ENCODE measurements around the gene MGAT3.
"Not testable (repeated sequence)": the region's sequence is repeated elsewhere in the genome, so short reads cannot be mapped to it uniquely, and the experiment has no call there.

The MGAT3 gene, protein sequence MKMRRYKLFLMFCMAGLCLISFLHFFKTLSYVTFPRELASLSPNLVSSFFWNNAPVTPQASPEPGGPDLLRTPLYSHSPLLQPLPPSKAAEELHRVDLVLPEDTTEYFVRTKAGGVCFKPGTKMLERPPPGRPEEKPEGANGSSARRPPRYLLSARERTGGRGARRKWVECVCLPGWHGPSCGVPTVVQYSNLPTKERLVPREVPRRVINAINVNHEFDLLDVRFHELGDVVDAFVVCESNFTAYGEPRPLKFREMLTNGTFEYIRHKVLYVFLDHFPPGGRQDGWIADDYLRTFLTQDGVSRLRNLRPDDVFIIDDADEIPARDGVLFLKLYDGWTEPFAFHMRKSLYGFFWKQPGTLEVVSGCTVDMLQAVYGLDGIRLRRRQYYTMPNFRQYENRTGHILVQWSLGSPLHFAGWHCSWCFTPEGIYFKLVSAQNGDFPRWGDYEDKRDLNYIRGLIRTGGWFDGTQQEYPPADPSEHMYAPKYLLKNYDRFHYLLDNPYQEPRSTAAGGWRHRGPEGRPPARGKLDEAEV

DNA sequence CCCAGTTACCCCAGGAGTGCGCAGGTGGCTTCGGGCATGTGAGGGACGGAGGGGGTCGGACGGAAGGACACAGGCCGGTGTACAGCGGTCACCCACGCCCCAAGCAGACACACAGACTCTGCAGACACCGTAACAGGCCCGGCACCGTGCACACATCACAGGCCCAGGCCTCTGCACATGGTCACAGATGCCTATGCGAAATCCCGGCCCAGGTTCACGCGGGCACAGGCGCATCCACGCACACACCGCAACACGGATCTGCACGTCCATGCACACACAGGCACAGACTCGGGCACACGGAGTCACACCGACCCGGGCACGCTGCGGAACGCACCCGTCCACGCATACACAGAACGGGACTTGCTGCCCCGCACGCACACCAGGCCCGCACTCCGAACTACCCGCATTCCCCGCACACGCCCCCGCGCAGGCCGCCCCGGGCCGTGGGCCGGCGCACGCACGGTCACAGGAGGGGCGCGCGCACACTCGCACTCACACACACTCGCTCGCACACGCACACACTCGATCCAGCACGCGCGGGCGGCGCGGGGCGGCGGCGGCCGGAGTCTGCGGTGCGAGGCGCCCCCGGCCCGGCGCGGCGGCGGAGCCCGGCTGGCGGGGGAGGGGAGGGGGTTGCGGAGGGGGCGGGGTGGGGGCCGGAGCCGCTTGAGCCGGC is at the start of gene MGAT3:
Gene MGAT3, plus strand, starts transcription at position 491 of the 676 bp plus-strand sequence. CDS start 30,336 bp downstream, outside the sequence.
- no peak for DNase-seq (ENCODE audit: extremely low read depth in 1 of 2, low read depth in 1 of 2)

DNA sequence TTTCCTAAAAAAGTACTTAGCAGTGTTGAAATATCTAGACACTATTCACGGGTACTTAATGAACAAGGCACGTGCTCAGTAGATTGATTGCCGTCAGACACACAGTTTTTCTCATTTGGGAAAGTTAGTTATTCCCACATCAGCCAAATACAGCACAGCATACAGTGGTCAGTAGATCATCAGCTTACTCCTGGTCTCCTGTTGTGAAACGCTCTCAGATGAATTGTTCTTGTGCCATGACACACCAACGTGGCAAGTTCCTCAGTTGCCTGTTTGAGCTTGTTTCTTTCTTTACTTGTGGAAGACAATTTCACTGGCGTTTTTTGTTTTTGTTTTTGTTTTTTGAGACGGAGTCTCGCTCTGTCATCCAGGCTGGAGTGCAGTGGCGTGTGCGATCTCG is 48.6 kb upstream of the MGAT3 start:
- no peak for DNase-seq (ENCODE audit: extremely low read depth in 1 of 2, low read depth in 1 of 2)

DNA sequence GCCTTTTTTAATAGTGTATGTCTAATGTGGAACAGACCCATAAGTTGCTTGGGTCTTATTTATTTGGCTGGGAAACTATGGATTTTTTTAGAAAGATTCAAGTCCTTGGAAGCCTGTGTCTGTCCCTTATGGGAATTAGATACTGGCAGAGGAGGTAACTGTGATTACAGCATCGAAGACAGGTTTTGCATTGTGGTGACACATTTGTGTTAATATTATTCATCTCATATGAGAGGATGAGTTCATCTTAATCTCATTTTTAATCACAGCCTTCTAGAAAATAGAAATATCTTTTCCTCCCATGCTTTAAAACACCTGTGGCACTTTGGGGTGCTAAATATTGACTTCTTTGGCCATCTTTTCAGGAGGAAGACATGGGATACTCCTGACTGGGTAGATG is 48.0 kb upstream of the MGAT3 start:
- no peak for DNase-seq (ENCODE audit: extremely low read depth in 1 of 2, low read depth in 1 of 2)

DNA sequence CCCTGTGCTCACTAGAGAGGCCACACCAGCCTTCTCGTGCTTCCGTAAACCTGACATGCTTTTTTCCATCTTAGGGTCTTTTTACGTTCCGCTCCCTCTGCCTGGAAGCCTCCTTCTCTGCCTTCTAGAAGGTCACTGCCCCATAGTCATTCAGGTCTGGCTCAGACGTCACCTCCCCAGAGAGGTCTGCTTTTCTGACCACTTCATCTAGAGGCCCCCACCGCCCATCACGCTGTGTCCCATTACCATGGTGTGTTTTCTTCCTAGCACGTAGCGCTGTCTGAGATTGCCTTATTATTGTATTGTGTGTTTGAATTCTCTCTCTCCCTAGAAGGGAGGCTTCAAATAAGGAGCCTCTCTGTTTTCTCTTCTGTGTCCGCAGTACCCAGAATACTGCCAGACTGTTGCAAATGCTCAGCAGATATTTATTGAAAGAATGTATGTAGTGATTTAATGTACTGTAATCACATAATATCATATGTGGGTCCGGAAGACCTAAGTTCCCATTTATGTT is 47.2 kb upstream of the MGAT3 start:
- DNase-seq (ENCODE audit: extremely low read depth in 1 of 2, low read depth in 1 of 2) = no peak

DNA sequence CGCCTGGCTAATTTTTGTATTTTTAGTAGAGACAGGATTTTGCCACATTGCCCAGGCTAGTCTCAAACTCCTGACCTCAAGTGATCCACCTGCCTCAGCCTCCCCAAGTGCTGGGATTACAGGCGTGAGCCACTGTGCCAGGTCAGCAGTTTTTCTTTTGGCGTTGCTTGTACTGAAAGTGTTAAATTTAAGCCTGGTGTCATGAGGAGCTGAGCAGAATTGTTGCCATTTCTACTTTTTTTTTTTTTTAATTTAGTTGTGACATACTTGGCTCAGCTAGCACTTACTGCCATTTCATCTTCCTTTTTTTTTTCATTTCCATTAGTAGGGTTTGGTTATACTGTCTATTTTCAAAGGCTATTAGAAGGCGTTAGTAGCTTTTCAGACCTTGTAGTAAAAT is 46.5 kb upstream of the MGAT3 start:
- DNase-seq (ENCODE audit: extremely low read depth in 1 of 2, low read depth in 1 of 2) = no peak

DNA sequence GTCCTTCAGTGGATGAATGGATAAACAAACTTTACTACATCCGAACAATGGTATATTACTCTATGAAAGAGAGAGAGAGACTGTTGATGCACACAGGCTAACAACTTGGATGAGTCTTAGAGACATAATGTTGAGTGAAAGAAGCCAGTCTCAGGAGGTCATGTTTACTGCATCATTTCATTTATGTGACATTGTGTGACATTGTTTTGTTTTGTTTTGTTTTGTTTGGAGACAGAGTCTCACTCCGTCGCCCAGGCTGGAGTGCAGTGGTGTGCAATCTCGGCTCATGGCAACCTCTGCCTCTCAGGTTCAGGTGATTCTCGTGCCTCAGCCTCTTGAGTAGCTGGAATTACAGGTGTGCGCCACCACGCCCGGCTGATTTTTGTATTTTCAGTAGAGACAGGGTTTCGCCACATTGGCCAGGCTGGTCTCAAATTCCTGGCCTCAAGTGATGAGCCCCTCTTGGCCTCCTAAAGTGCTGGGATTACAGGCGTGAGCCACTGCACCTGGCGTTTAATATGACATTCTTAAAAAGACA is 44.9 kb upstream of the MGAT3 start:
- DNase-seq (ENCODE audit: extremely low read depth in 1 of 2, low read depth in 1 of 2) = not testable (repeated sequence)

DNA sequence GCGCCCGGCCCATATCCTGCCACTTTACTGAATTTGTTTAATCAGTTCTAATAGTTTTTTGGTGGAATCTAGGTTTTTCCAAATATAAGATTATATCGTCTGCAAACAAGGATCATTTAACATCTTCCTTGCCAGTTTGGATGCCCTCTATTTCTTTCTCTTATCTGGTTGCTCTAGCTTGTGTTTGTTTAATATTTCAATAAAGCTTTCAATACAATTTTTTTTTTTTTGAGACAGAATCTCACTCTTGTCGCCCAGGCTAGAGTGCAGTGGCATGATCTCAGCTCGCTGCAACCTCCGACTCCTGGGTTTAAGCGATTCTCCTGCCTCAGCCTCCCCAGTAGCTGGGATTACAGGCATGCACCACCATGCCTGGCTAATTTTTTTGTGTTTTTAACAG is 43.6 kb upstream of the MGAT3 start:
- DNase-seq (ENCODE audit: extremely low read depth in 1 of 2, low read depth in 1 of 2) = not testable (repeated sequence)

DNA sequence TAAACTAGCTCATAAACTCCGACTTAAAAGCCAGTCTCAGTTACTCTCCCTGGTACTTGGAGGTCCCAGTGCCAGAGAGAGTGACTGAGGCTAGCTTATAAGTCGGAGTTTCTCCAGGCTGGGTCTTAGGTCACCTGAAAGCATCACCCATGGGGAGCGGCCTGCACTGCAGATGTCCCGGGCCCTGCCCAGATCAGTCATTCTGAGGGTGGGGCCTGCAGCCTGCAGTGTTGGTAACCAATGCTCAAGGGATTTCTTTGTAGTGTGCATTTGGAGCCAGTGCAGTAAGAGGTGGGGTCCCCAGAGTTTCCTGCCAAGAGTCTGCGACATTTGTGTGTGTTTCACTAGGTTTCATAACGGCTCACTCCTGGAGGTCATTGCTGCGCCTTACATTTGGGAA is 42.4 kb upstream of the MGAT3 start:
- DNase-seq (ENCODE audit: extremely low read depth in 1 of 2, low read depth in 1 of 2) = no peak

DNA sequence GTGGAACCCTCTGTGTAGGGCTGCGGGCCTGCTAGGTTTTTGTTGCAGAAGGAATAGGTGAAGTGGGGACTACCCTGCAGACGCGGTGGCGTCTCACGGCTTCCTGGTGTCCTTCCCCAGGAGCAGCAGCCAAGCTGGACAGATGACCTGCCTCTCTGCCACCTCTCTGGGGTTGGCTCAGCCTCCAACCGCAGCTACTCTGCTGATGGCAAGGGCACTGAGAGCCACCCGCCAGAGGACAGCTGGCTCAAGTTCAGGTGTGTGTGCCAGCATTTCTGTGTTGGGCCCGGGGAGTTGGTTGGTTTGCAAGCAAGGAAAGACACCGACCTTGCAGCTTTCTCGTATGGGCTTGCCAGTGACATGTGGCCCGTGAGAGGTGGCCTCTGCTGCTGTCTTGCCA is 41.9 kb upstream of the MGAT3 start:
- DNase-seq (ENCODE audit: extremely low read depth in 1 of 2, low read depth in 1 of 2) = no peak

DNA sequence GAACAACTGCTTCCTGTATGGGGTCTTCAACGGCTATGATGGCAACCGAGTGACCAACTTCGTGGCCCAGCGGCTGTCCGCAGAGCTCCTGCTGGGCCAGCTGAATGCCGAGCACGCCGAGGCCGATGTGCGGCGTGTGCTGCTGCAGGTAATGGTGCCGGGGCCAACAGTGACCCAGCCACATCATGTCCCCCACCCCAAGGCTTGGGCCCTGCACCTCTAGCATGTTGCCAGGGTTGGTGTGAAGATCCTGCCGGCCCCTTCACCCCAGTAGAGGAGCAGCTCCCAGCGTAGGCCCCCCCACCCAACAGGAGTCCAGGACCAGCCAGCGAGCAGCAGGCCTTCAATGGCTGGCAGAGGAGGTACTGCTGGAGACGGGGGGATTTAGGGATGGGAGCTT is 41.3 kb upstream of the MGAT3 start:
- no peak for DNase-seq (ENCODE audit: extremely low read depth in 1 of 2, low read depth in 1 of 2)

DNA sequence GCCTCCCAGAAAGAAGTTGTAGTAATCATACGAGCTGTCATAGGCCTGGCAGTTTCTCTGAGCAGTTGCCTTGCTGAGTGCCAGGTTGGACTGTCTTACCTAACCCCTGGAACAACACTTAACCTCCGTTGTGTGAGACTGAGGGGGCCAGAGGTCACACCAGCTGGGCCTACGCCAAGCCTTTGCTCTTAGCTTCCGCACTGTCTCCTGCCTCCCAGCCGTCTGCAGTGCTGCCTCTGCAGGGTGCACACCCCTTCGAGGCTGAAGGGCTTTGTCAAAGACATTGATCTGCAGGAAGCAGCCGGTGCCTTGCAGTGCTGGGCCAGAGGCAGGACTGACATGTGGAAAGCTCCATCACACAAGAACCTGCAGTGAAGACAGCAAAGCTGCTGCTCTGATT is 40.5 kb upstream of the MGAT3 start:
- DNase-seq (ENCODE audit: extremely low read depth in 1 of 2, low read depth in 1 of 2) = no peak

DNA sequence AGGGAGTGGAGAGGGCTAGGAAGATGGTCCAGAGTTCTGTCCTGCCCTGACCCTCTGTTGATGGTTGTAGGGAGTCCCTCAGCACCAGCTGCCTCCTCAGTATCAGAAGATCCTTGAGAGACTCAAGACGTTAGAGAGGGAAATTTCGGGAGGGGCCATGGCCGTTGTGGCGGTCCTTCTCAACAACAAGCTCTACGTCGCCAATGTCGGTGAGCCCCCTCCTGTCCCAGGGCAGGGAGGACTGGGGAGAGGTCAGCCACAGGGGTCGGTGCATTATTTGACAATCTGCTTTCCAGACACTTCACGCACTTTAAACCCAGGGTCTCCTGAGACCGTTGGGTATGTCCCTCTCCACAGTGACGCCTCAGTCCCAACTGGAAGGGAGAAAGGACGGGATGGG is 39.2 kb upstream of the MGAT3 start:
- no peak for DNase-seq (ENCODE audit: extremely low read depth in 1 of 2, low read depth in 1 of 2)

DNA sequence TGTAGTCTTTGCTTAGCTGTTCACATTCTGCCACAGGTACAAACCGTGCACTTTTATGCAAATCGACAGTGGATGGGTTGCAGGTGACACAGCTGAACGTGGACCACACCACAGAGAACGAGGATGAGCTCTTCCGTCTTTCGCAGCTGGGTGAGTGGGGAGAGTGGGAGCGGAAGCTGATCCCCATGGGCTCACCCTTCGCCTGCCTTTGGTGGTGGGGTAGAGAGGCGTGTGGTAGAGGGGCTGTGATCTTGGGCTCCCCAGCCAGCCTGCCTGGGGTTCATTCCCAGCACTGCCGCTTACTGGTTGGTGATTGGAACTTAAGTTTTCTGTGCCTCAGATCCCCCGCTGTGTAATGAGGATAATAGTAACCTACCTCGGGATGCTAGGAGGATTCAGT is 38.1 kb upstream of the MGAT3 start:
- DNase-seq (ENCODE audit: extremely low read depth in 1 of 2, low read depth in 1 of 2) = no peak

DNA sequence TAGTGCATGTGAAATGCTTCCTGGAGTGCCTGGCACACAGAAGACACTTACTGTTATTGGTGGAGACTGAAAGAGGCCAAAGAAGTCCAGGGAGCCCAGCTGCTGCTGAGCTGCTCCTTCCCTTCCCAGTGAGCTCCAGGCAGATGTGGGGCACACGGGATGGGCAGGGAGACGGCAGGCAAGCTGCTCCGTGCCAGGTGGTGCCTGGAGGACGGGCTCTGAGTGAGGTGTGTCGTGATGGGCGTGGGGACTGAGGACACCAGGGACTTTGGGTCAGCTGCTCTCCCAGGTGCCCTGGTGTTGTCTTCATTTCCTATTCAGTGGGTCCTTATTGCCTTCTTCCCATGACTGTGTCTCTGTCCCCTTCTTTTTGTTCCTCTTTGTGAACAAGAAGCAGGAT is 37.7 kb upstream of the MGAT3 start:
- DNase-seq (ENCODE audit: extremely low read depth in 1 of 2, low read depth in 1 of 2) = no peak

DNA sequence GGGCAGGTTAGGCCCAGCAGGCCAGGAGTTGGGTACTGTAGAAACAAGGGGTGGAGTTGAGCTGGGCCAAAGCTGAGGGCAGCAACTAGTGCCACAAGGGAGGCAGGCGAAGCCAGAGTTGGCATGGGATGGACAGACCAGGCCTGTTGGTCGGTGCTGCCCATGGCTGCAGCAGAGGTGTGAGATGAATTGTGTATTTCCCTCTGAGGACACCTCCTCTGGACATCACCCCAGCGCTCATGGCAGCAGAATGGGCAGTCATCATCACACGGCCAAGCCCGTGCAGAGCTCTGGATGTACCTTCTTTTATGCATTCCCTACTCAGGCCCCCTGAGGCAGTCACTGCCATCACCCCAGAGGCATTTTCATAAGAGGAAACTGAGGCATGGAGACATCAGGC is 36.9 kb upstream of the MGAT3 start:
- no peak for DNase-seq (ENCODE audit: extremely low read depth in 1 of 2, low read depth in 1 of 2)

DNA sequence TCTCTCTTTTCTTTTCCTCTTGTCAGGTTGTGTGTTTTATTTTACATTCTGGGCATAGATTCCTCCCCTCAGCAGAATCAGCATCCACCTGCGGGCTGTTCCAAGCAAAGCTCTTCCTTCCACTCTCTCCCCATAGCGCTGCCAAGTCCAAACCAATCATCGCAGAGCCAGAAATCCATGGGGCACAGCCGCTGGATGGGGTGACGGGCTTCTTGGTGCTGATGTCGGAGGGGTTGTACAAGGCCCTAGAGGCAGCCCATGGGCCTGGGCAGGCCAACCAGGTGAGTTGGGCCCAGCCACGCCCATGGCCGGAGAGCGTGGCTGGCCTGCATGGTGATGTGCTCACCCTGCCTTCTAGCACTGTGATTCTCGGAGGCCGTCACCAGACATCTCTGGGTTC is 35.1 kb upstream of the MGAT3 start:
- DNase-seq (ENCODE audit: extremely low read depth in 1 of 2, low read depth in 1 of 2) = no peak

DNA sequence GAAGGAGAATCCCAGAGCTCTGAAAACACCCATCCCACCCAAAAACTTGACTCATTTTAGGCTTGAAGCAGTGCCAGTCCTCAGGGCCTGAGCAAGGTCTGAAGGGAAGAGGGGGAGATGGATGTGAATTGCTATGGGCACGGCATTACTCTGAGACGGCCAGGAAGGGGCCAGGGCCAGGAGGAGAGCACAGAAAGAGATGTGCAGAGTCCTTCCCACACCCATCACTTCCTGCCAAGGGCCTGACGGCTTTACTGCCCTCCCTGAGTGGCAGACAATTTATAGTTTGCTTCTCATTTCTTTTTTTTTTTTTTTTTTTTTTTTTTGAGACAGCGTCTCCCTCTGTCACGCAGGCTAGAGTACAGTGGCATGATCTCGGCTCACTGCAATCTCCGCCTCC is 34.7 kb upstream of the MGAT3 start:
- no peak for DNase-seq (ENCODE audit: extremely low read depth in 1 of 2, low read depth in 1 of 2)

DNA sequence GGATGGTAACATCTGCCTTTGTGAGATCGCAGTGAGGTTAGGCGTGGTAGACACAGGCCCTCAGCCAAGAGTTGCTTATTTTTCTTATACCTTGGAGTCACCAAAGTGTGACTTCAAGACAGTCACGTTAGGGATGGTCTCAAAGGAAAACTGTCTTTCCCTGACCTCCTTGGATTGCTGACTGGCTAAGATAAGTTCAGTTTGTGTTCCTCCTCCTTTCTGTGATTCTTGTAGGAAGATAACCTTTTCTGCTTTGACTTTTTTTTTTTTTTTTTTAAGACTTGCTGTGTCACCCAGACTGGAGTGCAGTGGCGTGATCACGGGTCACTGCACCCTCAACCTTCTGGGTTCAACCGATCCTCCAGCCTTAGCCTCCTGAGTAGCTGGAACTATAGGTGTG is 34.1 kb upstream of the MGAT3 start:
- no peak for DNase-seq (ENCODE audit: extremely low read depth in 1 of 2, low read depth in 1 of 2)

DNA sequence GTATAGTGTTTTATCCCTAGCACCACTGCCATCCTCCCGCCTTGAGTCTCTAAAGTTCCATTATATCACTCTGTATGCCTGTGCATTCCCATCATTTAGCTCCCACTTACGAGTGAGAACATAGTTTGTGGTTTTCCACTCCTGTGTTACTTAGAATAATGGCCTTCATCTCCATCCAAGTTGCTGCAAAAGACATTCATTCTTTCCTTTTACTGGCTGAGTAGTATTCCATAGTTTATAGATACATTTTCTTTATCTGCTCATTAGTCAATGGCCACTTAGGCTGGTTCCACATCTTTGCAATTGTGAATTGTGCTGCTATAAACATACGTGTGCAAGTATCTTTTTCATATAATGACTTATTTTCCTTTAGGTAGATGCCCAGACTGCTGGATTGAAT is 32.8 kb upstream of the MGAT3 start:
- no peak for DNase-seq (ENCODE audit: extremely low read depth in 1 of 2, low read depth in 1 of 2)

DNA sequence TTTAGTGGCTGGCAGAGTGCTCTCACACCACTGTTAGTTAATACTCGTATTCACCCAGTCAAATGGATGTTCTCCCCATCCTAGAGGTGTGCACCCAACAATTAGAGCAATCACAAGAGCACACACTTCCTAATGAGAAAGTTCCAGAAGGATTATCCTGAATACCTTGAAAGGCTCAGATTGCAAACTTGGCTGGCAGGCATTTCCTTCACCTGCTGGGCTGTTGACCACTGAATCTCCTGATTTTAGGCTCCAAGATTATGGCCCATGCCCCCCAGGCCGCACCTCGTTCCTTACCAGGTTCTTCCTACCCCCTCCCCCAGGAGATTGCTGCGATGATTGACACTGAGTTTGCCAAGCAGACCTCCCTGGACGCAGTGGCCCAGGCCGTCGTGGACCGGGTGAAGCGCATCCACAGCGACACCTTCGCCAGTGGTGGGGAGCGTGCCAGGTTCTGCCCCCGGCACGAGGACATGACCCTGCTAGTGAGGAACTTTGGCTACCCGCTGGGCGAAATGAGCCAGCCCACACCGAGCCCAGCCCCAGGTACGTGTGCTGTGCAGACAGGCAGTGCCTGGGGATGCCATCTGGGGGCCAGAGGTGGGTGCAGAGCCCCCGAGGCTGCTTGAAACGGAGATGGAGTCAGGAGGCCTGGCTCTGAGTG is 30.3 kb upstream of the MGAT3 start:
- no peak for DNase-seq (ENCODE audit: extremely low read depth in 1 of 2, low read depth in 1 of 2)
